IPS-20b (cell line): Measurements from ENCODE around the gene CD14.
"Not testable (repeated sequence)": the region's sequence is repeated elsewhere in the genome, so short reads cannot be mapped to it uniquely, and the experiment has no call there.

Source experiments
- H3K27ac ChIP-seq: one replicate; pipeline ENCODE4 v1.5.1; 2013; ENCODE audit warnings: low read length
- H3K27me3 ChIP-seq: 2 replicates; pipeline ENCODE4 v1.6.1; 2013; ENCODE audit warnings: mild to moderate bottlenecking, low read length, inconsistent platforms; ENCODE audit not compliant: insufficient read depth
- H3K36me3 ChIP-seq: 2 replicates; pipeline ENCODE4 v1.6.1; 2013; ENCODE audit warnings: low read depth, mild to moderate bottlenecking, inconsistent platforms, low read length, moderate library complexity; ENCODE audit not compliant: insufficient read depth
- H3K4me1 ChIP-seq: 2 replicates; pipeline ENCODE4 v1.6.1; 2013; ENCODE audit warnings: mild to moderate bottlenecking, control low read depth, inconsistent platforms, low read length, moderate library complexity; ENCODE audit not compliant: insufficient read depth
- H3K4me3 ChIP-seq: 2 replicates; pipeline ENCODE4 v1.5.1; 2013; ENCODE audit warnings: mild to moderate bottlenecking, low read length, inconsistent platforms
- H3K9ac ChIP-seq: 2 replicates; pipeline ENCODE4 v1.6.1; 2013; ENCODE audit warnings: low read depth, mild to moderate bottlenecking, inconsistent platforms, low read length, moderate library complexity
- H3K9me3 ChIP-seq: 2 replicates; pipeline ENCODE4 v1.6.1; 2013; ENCODE audit warnings: mild to moderate bottlenecking, low read depth, low read length, inconsistent platforms; ENCODE audit not compliant: insufficient read depth

CD14 gene

DNA sequence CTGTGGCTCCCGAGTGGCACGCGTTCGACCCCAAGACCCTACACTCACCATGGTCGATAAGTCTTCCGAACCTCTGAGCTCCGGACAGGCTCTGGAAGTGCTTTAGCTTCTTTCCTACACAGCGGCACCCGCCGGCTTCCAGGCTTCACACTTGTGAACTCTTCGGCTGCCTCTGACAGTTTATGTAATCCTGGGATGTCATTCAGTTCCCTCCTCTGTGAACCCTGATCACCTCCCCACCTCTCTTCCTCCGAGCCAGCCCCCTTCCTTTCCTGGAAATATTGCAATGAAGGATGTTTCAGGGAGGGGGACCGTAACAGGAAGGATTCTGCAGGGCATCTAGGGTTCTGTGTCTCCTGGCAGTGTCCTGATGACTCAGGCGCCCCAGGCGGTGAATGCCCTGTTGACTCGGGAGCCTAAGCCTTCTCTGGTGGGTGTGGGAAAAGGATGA, at the start of gene CD14:
Gene CD14 (minus strand): TSS at position 155 of the 451 bp plus-strand sequence. CDS start 104 bp downstream, at position 51.
- no peak within 1 kb of the TSS for H3K27ac ChIP-seq
- H3K9me3 ChIP-seq, result peaks cover 10% of the 10 kb centered on the region
- no peaks in the 10 kb centered on the region for H3K4me1 ChIP-seq
- H3K27me3 ChIP-seq, result peaks cover 42% of the 10 kb centered on the region
- peak within 1 kb of the TSS; percentile 66 for H3K4me3 ChIP-seq
- no peak within 1 kb of the TSS for H3K9ac ChIP-seq
- no peaks in the 10 kb centered on the region for H3K36me3 ChIP-seq

DNA sequence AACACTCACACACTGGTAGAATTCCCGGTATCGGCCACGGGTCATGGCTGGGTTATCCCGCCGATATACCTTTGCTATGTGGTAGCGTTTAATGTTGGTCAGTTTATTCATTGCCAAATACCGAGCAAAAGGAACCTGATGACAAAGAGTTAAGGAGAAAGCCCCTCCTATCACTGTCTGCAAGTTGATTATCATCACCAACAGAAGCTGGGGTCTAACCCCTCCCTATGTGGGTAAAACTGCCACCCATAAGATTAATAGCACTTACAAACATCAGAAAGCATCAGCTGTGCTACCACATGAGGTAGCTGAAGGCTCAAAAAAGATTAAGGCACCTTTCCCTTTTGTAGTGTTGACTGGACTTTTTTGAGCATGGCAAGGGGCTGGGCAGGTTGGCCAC, 46.0 kb upstream of the CD14 start:
- H3K27ac ChIP-seq, result no peak overlapping the region
- H3K36me3 ChIP-seq, result peaks cover 77% of the 10 kb centered on the region
- no peaks in the 10 kb centered on the region for H3K9me3 ChIP-seq

DNA sequence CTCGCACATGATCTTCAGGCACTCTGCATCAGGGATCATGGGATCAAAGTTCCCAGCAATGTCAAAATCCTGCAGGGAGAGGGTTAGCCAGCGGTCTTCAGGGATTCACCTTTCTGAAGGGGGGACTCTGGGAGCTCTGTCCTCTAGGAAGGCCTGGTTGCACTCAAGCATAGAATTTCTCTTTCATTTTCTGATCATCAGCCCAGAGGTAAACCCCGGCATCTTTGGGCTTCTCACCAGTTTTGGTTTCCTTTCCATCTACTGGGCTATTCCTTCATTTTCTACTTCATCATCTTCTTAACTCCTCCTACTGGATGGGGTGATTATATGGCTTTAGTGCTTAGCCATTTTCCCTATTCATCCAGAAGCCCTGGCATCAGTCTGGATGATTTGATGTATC, 45.0 kb upstream of the CD14 start:
- no peak overlapping the region for H3K4me3 ChIP-seq
- H3K9me3 ChIP-seq, result no peaks in the 10 kb centered on the region
- H3K36me3 ChIP-seq, result peaks cover 79% of the 10 kb centered on the region
- H3K27me3 ChIP-seq, result no peaks in the 10 kb centered on the region
- H3K27ac ChIP-seq, result no peak overlapping the region
- H3K9ac ChIP-seq, result no peak overlapping the region
- H3K4me1 ChIP-seq, result no peaks in the 10 kb centered on the region

More for the DNA sequence above, 46.0 kb upstream of the CD14 start:
- Histone ChIP-seq H3K27me3 (no peaks in the 10 kb centered on the region), H3K4me3 (no peak overlapping the region), H3K4me1 (no peaks in the 10 kb centered on the region), H3K9ac (no peak overlapping the region)

DNA sequence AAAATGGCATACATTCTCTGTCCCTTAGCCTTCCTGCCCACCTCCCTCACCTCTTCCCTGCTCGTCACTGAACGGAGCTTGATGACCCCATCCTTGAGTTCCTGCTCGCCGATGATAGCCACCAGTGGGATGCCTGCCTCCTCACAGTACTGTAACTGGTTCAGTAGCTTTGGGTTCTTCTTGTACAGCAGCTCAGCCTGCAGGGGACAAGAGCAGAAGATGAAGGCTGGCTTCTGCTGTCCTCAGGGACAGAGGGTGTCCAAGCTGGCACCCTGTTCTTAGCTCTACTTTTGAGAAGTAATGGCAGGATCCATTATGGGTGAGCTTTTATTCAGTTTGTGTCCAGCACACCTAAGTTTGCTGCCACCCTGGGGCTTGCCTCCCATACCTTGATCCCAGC, 41.7 kb upstream of the CD14 start:
- 0 out of 2 replicates have a peak, but pooled peaks cover 3% of the 10 kb centered on the region for H3K4me1 ChIP-seq
- H3K36me3 ChIP-seq, result peaks cover 74% of the 10 kb centered on the region
- H3K27me3 ChIP-seq, result no peaks in the 10 kb centered on the region
- no peak overlapping the region for H3K27ac ChIP-seq
- H3K9me3 ChIP-seq, result no peaks in the 10 kb centered on the region
- H3K9ac ChIP-seq, result no peak overlapping the region
- H3K4me3 ChIP-seq, result no peak overlapping the region

DNA sequence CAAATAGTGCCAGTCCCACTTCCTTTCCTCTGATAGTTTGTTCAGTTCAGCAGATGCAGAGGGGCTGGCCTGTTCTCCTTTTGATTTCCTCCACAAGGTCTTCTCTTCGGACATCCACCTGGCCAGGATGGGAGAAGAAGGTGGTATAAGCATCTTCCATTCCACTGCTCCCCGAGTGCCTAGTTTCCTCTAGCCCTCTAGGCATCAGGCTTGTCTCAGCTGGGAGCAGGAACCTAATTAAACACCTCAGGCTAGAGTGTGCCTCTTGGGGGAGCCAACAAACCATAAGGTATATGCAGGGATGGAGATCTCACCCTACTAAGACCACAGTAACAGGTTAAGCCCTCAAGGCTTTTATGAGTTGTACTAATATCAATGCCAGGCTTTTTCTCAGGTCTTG, 41.2 kb upstream of the CD14 start:
- peaks cover 74% of the 10 kb centered on the region for H3K36me3 ChIP-seq
- H3K4me1 ChIP-seq, result 0 out of 2 replicates have a peak, but pooled peaks cover 3% of the 10 kb centered on the region
- H3K4me3 ChIP-seq, result no peak overlapping the region
- no peaks in the 10 kb centered on the region for H3K9me3 ChIP-seq
- no peaks in the 10 kb centered on the region for H3K27me3 ChIP-seq
- H3K9ac ChIP-seq, result no peak overlapping the region
- H3K27ac ChIP-seq, result no peak overlapping the region

DNA sequence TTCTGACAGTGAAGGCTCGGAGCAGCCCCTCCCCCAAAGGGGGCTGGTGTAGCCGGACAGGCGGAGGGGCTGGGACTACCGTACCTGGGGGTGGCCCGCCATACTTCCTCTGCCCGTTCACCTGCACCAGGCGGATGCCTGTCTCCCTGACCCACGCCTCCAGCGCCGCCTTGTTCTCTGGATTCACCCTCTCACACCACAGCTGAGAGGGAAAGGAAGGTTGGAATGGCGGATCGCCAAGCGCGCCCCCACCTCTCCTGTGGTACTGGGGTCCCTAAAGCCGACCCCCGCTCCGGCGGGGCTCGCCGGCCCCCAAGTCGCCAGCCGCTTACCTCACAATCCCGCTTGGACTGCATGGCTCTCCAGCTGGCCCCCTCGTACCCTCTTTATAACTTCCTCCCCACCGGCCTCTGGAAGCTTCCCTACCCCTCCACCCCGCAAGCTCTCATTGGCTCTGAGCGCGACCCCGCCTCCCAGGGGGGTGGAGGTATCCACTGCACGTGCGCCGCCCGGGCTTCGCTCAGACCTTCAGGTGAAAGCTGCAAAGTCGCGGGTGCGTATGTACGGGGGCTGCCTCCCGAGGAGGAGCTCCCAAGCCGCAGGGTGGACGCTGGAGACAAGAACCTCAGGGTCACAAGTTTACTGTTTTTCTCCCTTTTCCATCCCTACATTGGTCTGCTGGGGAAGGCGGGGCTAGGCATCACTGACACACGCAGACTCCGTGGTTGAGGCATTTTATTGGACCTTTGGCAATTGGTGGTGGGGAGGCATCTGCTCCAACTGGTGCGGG, 40.4 kb upstream of the CD14 start, which contains the start of gene DND1:
Gene DND1 (minus strand): TSS at position 390 of the 790 bp plus-strand sequence. CDS start 34 bp downstream, at position 356.
- H3K4me3 ChIP-seq, result no peak within 1 kb of the TSS

DNA sequence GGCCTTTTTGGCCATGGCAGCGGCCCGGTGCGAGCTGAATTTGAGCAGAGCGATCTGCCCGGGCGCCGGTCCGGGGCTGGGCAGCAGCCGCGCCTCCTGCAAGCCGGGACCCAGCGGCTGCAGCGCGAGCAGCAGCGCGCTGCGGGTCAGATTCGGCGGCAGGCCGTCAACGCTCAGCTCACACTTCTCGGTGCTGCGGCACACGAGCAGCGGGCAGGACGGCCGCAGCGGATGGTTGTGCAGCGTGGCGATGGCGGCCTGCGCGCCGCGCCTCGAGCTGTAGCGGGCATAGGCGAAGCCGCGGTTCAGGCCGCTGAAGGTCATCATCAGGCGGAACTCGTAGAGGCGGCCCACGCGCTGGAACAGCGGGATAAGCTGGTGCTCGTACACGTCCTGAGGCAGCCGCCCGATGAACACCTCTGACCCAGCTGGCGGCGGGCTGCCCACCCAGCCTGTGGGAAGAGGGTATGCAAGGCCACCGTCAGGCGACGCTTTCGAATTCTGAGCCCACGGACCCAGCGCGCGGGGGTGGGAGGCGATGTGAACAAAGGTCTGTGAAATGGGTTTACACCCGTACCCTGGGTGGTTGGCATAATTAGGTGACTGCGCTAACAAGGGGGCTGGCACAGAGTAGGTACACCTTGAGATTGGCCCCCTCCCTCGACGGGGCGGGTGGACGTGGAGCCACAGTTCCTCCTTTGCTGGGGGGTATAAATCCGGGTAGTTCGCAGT, 39.6 kb upstream of the CD14 start:
- Histone ChIP-seq H3K27me3 (no peaks in the 10 kb centered on the region), H3K4me3 (no peak overlapping the region), H3K9ac (no peak overlapping the region), H3K27ac (no peak overlapping the region), H3K9me3 (no peaks in the 10 kb centered on the region), H3K36me3 (peaks cover 80% of the 10 kb centered on the region), H3K4me1 (0 out of 2 replicates have a peak, but pooled peaks cover 3% of the 10 kb centered on the region)

More for the DNA sequence above, 40.4 kb upstream of the CD14 start, which contains the start of gene DND1:
- H3K27me3 ChIP-seq, result no peaks in the 10 kb centered on the region
- no peak within 1 kb of the TSS for H3K9ac ChIP-seq
- peaks cover 79% of the 10 kb centered on the region for H3K36me3 ChIP-seq
- 0 out of 2 replicates have a peak, but pooled peaks cover 3% of the 10 kb centered on the region for H3K4me1 ChIP-seq
- no peak within 1 kb of the TSS for H3K27ac ChIP-seq
- H3K9me3 ChIP-seq, result no peaks in the 10 kb centered on the region

DNA sequence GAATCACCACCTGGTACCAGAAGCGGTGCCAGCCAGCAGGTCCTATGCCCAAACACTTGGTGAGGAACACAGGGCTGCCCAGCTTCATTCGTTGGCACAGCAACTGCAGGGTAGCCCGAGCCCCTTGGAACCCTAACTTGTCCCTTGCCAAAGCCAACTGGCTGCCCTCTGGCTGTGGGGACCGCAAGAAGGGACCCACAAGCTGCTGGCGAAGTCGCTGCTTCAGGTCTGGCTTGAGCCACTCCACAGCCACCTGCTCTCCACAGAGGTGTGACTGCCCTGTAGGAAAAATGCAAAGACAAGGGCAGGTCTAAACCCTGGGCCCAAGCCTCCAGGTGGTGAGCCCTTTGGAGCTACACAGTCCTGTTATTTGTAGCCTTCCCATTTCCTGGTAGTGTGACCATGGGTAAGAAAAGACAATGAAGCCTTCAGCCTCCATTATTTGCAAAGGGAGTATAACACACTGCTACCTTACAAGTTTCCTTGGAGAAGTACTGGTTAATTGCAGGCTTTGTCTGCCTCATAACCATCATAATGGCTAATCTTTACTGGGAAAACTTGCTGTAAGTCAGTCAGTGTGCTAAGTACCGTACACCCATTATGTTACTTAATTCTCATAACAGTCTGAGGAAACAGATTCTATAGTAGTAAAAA, 38.6 kb upstream of the CD14 start:
- no peak overlapping the region for H3K27ac ChIP-seq

DNA sequence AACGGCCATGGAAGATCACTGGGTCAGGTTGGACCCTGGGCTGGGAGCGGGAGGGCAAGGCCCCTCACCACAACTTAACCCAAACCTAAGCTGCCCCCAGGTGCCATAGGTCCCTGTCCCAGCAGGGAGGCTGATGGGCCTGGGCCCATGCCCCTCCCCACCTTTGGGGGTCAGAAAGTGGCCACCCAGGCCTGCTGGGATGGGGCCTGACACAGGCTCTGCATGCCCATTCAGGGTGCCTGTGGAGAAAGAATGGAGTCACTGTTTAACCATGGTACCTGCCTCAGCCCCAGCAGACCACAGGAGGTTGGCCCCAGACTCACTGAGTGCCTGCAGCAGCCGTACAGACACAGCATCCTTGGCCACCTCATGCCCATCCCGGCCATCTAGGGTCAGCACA, 38.1 kb upstream of the CD14 start:
- not testable (repeated sequence) for H3K9me3 ChIP-seq, H3K4me1 ChIP-seq, H3K4me3 ChIP-seq, H3K27me3 ChIP-seq, H3K27ac ChIP-seq, H3K9ac ChIP-seq
- H3K36me3 ChIP-seq, result peaks cover 74% of the 10 kb centered on the region

More for the DNA sequence above, 38.6 kb upstream of the CD14 start:
- Histone ChIP-seq H3K36me3 (peaks cover 80% of the 10 kb centered on the region), H3K4me1 (0 out of 2 replicates have a peak, but pooled peaks cover 3% of the 10 kb centered on the region), H3K27me3 (no peaks in the 10 kb centered on the region), H3K9ac (no peak overlapping the region; the same call in 1 of the 2 replicates), H3K4me3 (no peak overlapping the region), H3K9me3 (no peaks in the 10 kb centered on the region)

DNA sequence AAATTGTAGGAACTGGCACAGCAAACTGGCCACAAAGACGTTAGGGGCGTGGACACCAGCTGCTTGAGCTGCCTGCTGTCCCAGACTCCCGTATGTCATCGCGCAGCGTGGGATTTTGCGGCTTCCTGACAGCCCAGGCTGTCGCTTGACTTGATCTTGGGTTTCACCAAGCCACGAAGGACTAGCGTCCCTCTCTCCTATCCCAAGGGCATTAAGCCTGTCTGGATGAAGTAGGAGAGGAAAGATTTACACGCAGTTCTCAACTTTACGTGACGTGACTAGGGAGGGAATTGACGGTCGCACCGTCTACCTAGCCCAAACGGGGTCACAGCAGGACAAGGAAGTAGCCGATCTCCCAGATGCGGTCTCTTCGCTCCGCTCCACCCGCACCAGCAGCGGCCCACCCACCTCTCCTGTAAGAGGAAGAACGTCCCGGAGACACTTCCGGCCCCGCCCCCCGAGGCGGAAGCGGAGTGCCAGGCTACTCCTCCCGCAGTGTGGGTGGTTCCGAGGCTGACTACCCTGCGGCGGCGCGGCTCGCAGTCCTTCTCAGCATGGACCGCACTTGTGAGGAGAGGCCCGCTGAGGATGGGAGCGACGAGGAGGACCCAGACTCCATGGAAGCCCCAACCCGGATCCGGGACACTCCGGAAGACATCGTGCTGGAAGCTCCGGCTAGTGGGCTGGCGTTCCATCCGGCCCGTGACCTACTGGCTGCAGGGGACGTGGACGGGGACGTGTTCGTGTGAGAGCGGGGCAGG, 31.6 kb upstream of the CD14 start, which contains the start of gene WDR55:
Gene WDR55 (plus strand): TSS at position 546 of the 761 bp plus-strand sequence. CDS start 9 bp downstream, at position 555.
- Histone ChIP-seq H3K4me1 (no peaks in the 10 kb centered on the region), H3K4me3 (peak within 1 kb of the TSS; percentile 88), H3K9ac (peak within 1 kb of the TSS; percentile 79; the same call in 1 of the 2 replicates), H3K36me3 (peaks cover 64% of the 10 kb centered on the region), H3K27me3 (no peaks in the 10 kb centered on the region), H3K27ac (no peak within 1 kb of the TSS), H3K9me3 (no peaks in the 10 kb centered on the region)

DNA sequence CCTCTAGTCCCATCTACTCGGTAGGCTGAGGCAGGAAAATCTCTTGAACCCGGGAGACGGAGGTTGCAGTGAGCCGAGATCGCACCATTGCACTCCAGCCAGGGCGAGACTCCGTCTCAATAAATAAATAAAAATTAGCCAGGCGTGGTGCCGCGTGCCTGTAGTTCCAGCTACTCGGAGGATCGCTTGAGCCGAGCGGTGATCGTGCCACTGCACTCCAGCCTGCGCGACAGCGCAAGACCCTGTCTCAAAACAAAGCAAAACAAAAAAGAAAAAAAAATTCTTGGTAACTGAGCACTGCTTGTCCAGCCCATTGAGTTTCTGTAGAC, 31.0 kb upstream of the CD14 start:
- no peak overlapping the region for H3K27ac ChIP-seq
- H3K9me3 ChIP-seq, result no peaks in the 10 kb centered on the region
- H3K27me3 ChIP-seq, result no peaks in the 10 kb centered on the region
- H3K36me3 ChIP-seq, result peaks cover 64% of the 10 kb centered on the region
- H3K4me1 ChIP-seq, result no peaks in the 10 kb centered on the region
- H3K9ac ChIP-seq, result peak overlapping the region; percentile 79; the same call in 1 of the 2 replicates
- peak overlapping the region; percentile 88 for H3K4me3 ChIP-seq
